ENCODE measurements around the gene NANS.
"Not testable (repeated sequence)": the region's sequence is repeated elsewhere in the genome, so short reads cannot be mapped to it uniquely, and the experiment has no call there.

The NANS gene

DNA sequence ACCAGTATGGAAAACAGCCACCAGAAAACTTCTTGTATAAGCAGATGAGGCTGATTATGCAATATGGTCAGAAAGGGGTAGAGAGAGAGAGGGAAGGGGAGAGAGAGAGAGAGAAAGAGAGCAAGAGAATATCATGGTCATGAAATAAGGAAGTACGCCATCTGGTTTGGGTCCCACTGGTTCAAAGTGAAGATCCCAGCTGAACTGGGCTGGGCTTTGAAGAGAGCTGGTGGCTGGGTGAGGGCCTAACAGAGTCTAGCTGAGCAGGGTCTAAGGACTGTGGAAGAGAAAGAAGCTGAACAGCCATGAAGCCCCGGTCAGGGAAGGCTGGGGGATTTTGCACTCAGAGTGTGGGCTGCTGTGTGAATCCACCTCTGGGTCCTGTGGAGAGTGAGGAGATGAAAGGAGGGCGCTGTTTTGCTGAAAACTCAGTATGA, 47.9 kb downstream of the NANS start:
- no peak for DNase-seq

DNA sequence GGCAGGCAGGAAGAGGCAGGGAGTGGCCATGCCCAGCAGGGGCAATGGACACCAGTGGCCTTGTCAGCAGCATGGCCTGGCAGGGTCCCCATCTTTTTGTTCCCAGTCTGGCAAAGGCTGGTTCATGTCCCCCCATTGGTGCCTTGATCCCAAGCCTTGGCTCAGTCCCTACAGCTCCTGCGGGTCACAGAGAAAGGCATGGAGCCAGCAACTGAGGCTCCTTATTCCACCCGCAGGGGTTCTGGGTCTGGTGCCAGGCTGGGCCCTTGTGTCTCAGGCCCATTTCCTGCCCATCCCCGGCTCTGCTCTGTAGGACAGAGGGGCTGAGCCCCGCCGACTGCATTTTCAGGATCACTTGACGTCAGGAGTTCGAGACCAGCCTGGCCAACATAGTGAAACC, 48.5 kb downstream of the NANS start:
- DNase-seq = no peak

DNA sequence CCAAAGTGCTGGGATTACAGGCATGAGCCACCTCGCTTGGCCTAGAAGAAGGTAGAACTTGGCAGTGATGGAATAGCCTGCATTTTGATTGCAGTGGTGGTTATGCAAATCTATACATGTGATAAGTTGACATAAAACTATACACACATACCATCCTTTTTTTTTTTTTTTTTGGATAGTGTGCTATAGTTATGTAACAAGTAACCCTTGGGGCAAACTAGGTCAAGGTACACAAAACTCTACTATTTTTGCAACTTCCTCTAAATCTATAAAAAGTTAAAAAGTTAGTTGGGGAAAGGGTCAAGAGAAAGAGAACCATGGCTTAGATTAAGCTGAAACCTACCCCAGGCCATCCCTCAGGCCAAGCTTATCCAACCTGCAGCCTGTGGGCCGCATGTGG, 51.4 kb downstream of the NANS start:
- DNase-seq = no peak

- no peak for DNase-seq
Observed at GRCh38 chr9:98108531-98109031, 52.0 kb downstream of the NANS start.

GRCh38 chr9:98109052-98109451, 52.5 kb downstream of the NANS start:
- no peak for DNase-seq

GRCh38 chr9:98117097-98117496, 60.6 kb downstream of the NANS start:
- DNase-seq = not testable (repeated sequence)

GRCh38 chr9:98117984-98118639, 61.6 kb downstream of the NANS start:
- peak; percentile 63 for DNase-seq

DNA sequence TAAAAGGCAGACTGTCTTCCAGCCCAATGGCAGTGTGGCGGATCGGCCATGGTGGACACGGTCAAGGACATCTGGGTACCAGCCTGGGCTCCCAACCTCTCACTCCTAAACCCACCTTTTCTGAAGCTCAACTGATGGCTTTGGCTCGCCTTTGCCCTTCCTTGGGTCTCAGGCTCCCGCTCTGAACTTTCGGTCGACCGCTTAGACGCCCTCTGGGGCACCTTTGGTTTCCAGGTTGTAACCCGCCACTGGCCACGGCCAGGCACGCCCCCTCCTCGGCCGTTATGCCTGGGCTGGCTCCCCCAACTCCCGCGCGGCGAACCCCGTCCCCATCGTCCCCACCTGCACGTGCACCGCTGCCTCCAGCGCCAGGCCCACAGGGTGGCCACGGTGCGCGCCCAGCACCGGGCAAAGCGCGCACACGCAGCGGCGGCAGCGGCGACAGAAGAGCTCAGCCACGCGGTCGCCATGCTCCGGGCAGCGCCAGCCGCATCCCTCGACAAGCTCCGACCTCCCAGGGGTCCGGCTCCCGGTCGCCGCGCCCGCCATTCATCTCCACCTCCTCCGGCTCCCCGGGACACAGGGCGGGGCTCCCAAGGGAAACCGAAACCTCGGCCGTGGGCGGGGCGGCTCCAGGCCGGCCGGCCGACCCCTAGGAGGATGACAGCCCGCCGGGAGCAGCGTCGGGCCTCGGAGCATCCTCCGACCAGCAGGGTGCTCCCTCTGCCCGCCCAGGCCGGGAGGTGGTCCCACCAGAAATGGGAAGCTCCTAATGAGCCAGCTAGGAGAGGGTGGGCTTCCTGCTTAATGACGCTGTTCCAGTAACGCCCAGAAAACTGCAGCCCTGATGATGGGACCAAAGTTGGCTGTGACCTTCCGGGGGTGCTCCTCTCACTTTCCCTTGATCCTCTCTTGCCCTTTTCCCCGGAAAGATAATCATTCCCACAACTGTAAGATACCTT, 62.4 kb downstream of the NANS start, which contains the start of gene TRIM14:
Gene TRIM14 (minus strand): TSS at position 583 of the 962 bp plus-strand sequence. CDS start 34 bp downstream, at position 549.
- DNase-seq = peak; percentile 84

GRCh38 chr9:98120476-98120875, 63.9 kb downstream of the NANS start:
- no peak for DNase-seq

- no peak for DNase-seq
Observed at GRCh38 chr9:98121058-98121457, 64.5 kb downstream of the NANS start.

DNA sequence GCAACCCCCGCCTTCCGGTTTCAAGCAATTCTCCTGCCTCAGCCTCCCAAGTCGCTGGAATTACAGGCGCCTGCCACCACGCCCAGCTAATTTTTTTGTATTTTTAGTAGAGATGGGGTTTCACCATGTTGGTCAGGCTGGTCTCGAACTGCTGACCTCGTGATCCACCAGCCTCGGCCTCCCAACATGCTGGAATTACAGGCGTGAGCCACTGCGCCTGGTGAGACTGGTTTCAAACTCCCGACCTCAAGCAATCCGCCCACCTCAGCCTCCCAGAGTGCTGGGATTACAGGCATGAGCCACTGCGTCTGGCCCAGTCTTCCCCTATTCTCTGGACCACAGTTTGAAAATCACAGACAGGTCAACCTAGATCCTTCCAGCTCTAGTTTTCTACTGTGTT, 67.6 kb downstream of the NANS start:
- DNase-seq = not testable (repeated sequence)

- no peak for DNase-seq
Observed at GRCh38 chr9:98124637-98125426, 68.3 kb downstream of the NANS start.

GRCh38 chr9:98127226-98127625, 70.7 kb downstream of the NANS start:
- no peak for DNase-seq

DNA sequence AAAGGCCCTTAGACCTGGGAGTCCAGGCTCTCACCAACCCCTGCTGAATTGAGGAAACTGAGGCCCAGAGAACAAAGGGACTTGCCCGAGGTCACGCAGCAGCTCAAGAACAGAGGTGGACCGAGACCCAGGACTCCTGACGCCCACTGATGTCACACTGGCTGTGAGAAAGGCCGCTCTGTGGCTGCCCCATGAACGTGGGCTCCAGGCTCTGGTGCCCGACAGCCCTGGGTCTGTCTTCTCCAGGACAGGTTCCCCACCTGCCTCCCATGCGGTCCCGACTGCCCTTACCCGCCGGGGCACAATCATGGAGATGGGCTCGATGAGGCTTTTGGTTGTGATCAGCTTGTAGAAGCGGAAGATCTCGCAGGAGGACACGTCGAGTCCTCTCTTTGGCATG, 71.8 kb downstream of the NANS start:
- DNase-seq = no peak

DNA sequence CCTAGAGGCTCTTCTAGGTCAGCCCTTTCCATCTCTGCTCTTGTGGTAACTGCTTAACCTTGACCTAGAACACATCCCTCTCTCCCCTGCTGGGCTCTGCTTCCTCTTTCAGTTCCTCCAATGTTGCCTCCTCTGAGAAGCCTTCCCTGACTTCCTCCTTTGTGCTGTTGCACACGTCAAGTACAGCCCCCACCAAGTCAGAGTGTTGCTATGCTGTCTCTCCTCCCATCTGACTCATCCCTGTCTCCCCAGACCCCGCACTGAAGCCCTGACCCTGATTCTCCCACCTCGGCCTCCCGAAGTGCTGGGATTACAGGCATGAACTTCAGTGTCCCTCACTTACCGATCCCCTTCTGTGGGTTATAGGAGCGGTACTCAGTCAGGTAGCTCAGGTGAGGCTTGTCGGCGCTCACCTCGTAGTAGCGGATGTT, 72.9 kb downstream of the NANS start:
- no peak for DNase-seq

- DNase-seq = not testable (repeated sequence)
Observed at GRCh38 chr9:98130060-98130459, 73.5 kb downstream of the NANS start.

DNA sequence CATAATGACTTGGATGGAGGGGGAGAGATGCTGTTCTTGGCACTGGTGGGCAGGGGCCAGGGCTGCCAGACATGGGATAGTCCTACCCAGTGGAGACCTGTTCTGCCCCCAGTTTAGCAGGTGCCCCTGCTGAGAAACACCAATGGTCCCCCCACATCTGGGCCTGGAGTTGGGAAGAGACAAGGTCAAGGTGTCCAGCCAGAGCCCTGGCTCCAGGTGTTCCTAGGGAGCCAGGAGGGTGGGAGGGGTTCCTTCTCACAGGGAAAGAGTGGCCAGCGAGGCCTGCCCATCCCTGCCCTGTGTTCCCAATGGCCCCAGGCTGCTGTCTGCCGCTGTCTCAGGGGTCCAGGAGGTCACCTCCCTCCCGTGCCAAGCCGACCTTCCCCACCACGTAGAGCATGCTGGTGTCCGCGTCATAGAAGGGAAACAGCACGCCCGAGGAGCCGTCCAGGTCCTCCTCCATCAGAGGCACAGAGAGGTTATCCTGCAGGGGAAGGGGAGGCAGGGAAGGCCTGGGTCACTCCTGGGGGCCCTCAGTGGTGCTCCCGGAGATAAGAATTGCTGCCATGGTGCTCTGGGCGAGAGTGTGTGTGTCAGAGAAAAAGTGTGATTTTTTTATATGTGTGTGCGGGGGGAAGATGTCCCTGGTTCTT, 74.2 kb downstream of the NANS start:
- DNase-seq = no peak

GRCh38 chr9:98132158-98132557, 75.6 kb downstream of the NANS start:
- DNase-seq = no peak

All from activated CD8-positive, alpha-beta memory T cell treated with anti-CD3 and anti-CD28 coated beads, Interleukin-2, amount 50 U/mL, for 48 hours (primary cell).